Uterus (tissue), 2 donors: Measurements from ENCODE around the gene TXNDC5.

Source experiments
- CTCF ChIP-seq, 4 experiments: fragments of 200-600 bp in 2 of 4; fragments of 450-650 bp in 2 of 4; sonication (generic) in 2 of 4; IDR thresholded peaks; one replicate each; pipeline ENCODE4 v1.5.1; 2016 to 2019; ENCODE audit warnings: antibody characterized with exemption in 4 of 4, mild to moderate bottlenecking in 2 of 4, moderate library complexity in 1 of 4
- POLR2A ChIP-seq, 2 donors: fragments of 450-650 bp; IDR thresholded peaks; one replicate each; pipeline ENCODE4 v1.6.1; 2016; ENCODE audit warnings: antibody characterized with exemption in 2 of 2, mild to moderate bottlenecking in 1 of 2, moderate library complexity in 1 of 2

GRCh38 chr6:7886132-7886531 is 24.5 kb downstream of the TXNDC5 start:
- TF ChIP-seq CTCF (IDR thresholded peaks at IDR 0.05) (no peak), POLR2A (IDR thresholded peaks at IDR 0.05) (no peak)
